BE2C (cell line): ENCODE data around the gene RPL41.
A peak's percentile ranks its signal among the peaks of the same experiment; 100 is the strongest.

Source experiments
- DNase-seq: peaks from one replicate; pipeline ENCODE4 v3.0.0-alpha.2; 2020
- H3K27me3 ChIP-seq: fragments of 250-450 bp; sonication (Bioruptor Pico); 2 replicates; pipeline ENCODE4 v1.5.1; 2020; ENCODE audit warnings: mild to moderate bottlenecking
- H3K36me3 ChIP-seq: fragments of 250-450 bp; sonication (Bioruptor Pico); 2 replicates; pipeline ENCODE4 v1.5.1; 2020; ENCODE audit warnings: mild to moderate bottlenecking
- H3K4me1 ChIP-seq: fragments of 250-450 bp; sonication (Bioruptor Pico); 2 replicates; pipeline ENCODE4 v1.5.1; 2020
- H3K4me3 ChIP-seq: 2 replicates; pipeline ENCODE4 v1.5.1; 2011; ENCODE audit warnings: low read depth, low read length
- H3K9me3 ChIP-seq: fragments of 250-450 bp; sonication (Bioruptor Pico); 2 replicates; pipeline ENCODE4 v1.5.1; 2020
- TF ChIP-seq, protein P1 (sequence below): IDR thresholded peaks from 2 replicates; pipeline ENCODE4 v1.5.1; 2012; ENCODE audit warnings: mild to moderate bottlenecking, low read depth, low read length

The RPL41 gene

DNA sequence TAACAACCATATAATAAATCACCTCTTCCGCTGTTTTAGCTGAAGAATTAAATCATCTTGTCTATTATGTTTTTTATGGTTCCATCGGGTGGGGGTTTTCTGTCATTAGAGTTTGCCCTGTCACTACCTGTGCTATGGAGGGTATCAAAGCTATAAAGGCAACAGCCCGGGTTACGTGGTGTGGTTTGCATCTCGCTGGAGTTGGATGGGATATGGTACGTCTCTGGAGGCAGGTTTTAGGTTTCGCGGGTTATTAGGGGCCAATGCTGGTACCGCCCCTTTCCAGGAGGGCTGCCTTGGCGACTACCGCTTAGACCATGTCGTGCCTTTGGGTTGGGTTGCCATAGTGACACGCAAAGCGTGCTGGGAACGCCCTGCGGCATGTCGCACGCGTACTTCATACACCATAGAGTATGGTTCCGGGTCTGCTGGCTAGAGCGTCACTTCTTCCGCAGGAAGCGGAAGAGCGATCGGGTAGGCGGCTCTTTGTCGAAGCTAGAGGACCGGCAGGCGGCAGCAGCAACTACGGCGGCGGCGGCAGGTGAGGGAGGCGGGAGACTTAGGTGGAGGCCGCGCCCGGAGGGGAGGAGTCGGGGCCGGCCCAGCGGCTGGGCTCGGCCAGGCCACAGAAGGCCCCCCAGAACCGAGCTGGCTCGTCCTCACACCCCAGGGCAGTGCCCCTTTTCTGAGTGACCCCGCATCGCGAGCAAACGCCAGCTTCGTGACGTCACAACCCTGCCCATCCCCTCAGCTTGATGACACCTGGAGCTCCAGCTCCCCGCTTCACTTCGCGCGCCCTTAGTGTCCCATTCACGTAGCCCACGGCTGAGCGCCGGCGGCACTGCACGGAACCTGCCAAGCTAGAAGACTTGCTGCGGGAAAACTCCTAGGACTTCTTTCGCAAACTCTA is 1.6 kb downstream of the RPL41 start, which contains the start of gene ZC3H10:
TSS of gene ZC3H10 (plus strand) at position 489 of the 910 bp plus-strand sequence. CDS start 2,297 bp downstream, outside the sequence.
- TF ChIP-seq, protein P1, sequence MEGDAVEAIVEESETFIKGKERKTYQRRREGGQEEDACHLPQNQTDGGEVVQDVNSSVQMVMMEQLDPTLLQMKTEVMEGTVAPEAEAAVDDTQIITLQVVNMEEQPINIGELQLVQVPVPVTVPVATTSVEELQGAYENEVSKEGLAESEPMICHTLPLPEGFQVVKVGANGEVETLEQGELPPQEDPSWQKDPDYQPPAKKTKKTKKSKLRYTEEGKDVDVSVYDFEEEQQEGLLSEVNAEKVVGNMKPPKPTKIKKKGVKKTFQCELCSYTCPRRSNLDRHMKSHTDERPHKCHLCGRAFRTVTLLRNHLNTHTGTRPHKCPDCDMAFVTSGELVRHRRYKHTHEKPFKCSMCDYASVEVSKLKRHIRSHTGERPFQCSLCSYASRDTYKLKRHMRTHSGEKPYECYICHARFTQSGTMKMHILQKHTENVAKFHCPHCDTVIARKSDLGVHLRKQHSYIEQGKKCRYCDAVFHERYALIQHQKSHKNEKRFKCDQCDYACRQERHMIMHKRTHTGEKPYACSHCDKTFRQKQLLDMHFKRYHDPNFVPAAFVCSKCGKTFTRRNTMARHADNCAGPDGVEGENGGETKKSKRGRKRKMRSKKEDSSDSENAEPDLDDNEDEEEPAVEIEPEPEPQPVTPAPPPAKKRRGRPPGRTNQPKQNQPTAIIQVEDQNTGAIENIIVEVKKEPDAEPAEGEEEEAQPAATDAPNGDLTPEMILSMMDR = peak; percentile 47
- Histone ChIP-seq H3K36me3 (peaks cover 8% of the 10 kb centered on the region), H3K9me3 (no peaks in the 10 kb centered on the region)

DNA sequence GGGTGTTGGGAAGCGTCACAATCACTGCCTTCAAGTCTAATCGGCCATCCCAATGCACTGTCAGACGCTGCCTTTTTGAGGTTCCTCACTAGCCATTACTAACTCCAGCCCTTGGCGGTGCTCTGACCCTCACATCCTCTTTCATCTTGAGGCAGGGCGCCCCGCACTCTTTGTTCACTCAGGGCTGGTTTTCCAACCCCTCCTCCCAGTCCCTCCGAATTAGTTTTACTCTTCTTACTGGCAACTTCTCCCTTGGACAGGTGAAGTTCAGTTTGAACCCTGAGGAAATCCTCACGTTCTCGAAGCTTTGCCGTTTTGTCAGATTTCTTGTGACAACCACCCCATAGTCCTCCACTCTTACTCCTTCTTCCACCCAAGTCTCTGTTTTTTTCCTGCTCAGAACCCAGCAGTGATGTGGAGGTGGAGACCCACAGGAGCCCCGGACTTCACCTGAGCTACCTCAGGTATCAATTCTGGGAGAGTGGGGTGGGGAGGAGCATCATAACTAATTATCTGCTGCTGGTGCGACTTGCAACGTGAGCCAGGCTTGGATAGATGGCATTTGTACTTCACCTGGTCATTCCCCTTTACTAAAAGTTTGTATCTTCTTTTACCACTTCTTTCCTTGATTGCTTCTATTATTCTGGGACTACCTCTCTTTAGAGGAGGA is 2.4 kb downstream of the RPL41 start:
- no peak for DNase-seq
- TF ChIP-seq, protein P1 = no peak
- H3K4me1 ChIP-seq = peaks cover 8% of the 10 kb centered on the region
- H3K36me3 ChIP-seq = peaks cover 8% of the 10 kb centered on the region
- no peaks in the 10 kb centered on the region for H3K27me3 ChIP-seq
- H3K4me3 ChIP-seq = peak overlapping the region; percentile 96
- H3K9me3 ChIP-seq = no peaks in the 10 kb centered on the region

More for the DNA sequence above, 1.6 kb downstream of the RPL41 start, which contains the start of gene ZC3H10:
- peak within 1 kb of the TSS; percentile 96 for H3K4me3 ChIP-seq
- H3K4me1 ChIP-seq = peaks cover 11% of the 10 kb centered on the region
- no peaks in the 10 kb centered on the region for H3K27me3 ChIP-seq
- DNase-seq = peak; percentile 99

DNA sequence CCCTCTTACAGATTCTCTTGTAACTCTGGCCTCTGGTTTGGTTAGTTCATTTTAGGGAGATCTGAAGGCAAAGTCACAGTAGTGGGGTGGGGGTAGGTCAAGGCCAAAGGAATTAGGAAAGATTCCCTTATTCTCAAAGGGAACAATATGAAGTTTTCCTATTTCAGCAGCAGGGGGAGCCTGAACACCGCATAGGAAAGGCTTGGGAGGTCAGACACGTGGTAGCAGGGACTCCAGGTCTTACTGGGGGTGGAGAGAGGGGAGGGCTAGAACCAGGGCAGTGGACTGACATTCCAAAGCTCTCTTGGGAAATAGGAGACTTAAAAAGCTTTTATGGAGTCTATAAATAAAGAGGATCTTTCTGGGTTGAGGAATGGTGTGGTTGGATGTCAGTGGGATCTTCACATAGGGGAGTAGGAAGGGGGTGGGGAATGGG is 2.9 kb downstream of the RPL41 start:
- no peaks in the 10 kb centered on the region for H3K27me3 ChIP-seq
- H3K4me1 ChIP-seq = peaks cover 6% of the 10 kb centered on the region
- peak; percentile 84 for DNase-seq
- H3K36me3 ChIP-seq = peaks cover 8% of the 10 kb centered on the region
- TF ChIP-seq, protein P1 = peak; percentile 87
- H3K9me3 ChIP-seq = no peaks in the 10 kb centered on the region
- H3K4me3 ChIP-seq = peak overlapping the region; percentile 96

DNA sequence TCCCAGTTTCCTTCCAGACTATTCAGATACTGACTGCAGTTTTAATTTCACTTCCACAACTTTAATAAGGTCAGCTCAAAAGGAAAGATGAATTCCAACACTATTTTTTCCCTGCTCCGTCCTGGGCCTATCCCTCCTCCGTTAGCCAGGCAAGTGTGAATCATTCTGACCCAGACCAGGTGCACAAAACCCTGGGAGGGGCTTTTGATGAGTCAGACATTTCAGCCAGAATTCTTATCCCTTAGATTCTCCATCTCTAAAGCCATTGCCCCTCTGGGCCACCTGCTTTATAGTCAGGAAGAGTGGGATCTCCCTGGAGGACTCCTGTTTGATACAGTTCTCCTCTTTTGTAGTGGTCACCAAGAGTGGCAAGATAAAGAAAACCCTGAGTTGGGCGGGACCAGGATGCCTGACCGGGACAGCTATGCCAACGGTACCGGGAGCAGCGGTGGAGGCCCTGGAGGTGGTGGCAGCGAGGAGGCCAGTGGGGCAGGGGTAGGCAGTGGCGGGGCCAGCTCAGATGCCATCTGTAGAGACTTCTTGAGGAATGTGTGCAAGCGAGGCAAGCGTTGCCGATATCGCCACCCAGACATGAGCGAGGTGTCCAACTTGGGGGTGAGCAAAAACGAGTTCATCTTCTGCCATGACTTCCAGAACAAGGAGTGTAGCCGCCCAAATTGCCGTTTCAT is 3.9 kb downstream of the RPL41 start:
- DNase-seq = no peak
- Histone ChIP-seq H3K27me3 (no peaks in the 10 kb centered on the region), H3K9me3 (no peaks in the 10 kb centered on the region), H3K4me3 (no peak overlapping the region), H3K4me1 (peaks cover 6% of the 10 kb centered on the region), H3K36me3 (peaks cover 8% of the 10 kb centered on the region)
- TF ChIP-seq, protein P1 = no peak

DNA sequence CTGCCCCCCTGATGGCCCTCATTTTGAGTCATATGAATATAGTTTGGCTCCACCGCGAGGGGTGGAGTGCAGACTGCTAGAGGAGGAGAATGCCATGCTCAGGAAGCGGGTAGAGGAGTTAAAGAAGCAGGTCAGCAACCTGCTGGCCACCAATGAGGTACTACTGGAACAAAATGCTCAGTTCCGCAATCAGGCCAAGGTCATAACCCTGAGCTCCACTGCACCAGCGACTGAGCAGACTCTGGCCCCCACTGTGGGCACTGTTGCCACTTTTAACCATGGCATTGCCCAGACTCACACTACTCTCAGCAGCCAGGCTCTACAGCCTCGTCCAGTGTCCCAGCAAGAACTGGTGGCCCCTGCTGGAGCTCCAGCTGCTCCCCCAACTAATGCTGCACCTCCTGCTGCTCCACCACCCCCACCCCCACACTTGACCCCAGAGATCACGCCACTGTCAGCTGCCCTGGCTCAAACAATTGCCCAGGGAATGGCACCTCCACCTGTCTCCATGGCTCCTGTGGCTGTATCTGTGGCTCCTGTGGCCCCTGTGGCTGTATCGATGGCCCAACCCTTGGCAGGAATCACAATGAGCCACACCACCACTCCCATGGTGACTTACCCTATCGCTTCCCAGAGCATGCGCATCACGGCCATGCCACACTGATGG is 4.9 kb downstream of the RPL41 start:
- H3K27me3 ChIP-seq = no peaks in the 10 kb centered on the region
- peaks cover 7% of the 10 kb centered on the region for H3K4me1 ChIP-seq
- DNase-seq = no peak
- H3K4me3 ChIP-seq = no peak overlapping the region
- peaks cover 8% of the 10 kb centered on the region for H3K36me3 ChIP-seq
- no peaks in the 10 kb centered on the region for H3K9me3 ChIP-seq
- TF ChIP-seq, protein P1 = no peak
